Panc1 (cell line): ENCODE measurements around the gene PRND. TPM values are rescaled to one million over a fixed set of nuclear protein-coding genes. Genes with fewer than 3 reads are reported as not detected.

Experiments used
- ATAC-seq: fragments of 200-7000 bp; cut with Tn5 transposase; 2 replicates; pipeline ENCODE4 v1.9.1; 2020; ENCODE audit warnings: mild to moderate bottlenecking, moderate library complexity
- BruUV-seq: library from RNA; stranded (reverse); fragments of 400-500 nt; replicated peaks from 2 replicates; lab custom pipeline; 2021; lab: Mats Ljungman, UMichigan
- CTCF ChIA-PET: fragments of 300-600 bp; sonication (Branson Sonifier 250); formaldehyde crosslinking; loops from one replicate; lab custom pipeline; 2022; ENCODE audit warnings: antibody characterized with exemption; lab: Charles Lee
- POLR2A ChIA-PET: fragments of 300-600 bp; sonication (Branson Sonifier 250); formaldehyde crosslinking; loops from one replicate; lab custom pipeline; 2022; ENCODE audit warnings: antibody characterized with exemption; lab: Charles Lee
- DNase-seq: peaks from one replicate; pipeline ENCODE4 v3.0.0-alpha.2; 2010; ENCODE audit warnings: low read depth, low spot score
- H3K27ac ChIP-seq: 2 replicates; pipeline ENCODE4 v1.5.1; 2011; ENCODE audit warnings: mild to moderate bottlenecking, low read length, inconsistent platforms
- H3K27me3 ChIP-seq: fragments of 200-500 bp; sonication (Bioruptor generic); 2 replicates; pipeline ENCODE4 v1.6.0; 2014; ENCODE audit warnings: low read length, inconsistent platforms; ENCODE audit not compliant: control insufficient read depth, insufficient read depth
- H3K36me3 ChIP-seq: fragments of 200-500 bp; sonication (Bioruptor generic); 2 replicates; pipeline ENCODE4 v1.5.1; 2014; ENCODE audit warnings: inconsistent platforms, mild to moderate bottlenecking, low read length, moderate library complexity; ENCODE audit not compliant: control insufficient read depth, insufficient read depth
- H3K4me1 ChIP-seq: 2 replicates; pipeline ENCODE4 v1.5.1; 2011; ENCODE audit warnings: inconsistent platforms, mild to moderate bottlenecking, low read length, moderate library complexity; ENCODE audit not compliant: control insufficient read depth, insufficient read depth
- H3K4me3 ChIP-seq, 2 experiments: 2 replicates each; pipeline ENCODE4 v1.5.1; 2011 to 2012; ENCODE audit warnings: low read depth in 2 of 2, low read length in 2 of 2, mild to moderate bottlenecking in 2 of 2, inconsistent platforms in 1 of 2, moderate library complexity in 1 of 2
- H3K9me3 ChIP-seq: fragments of 200-500 bp; sonication (Bioruptor generic); 2 replicates; pipeline ENCODE4 v1.5.1; 2014; ENCODE audit warnings: low read depth, mild to moderate bottlenecking, inconsistent platforms, low read length, moderate library complexity; ENCODE audit not compliant: control insufficient read depth, insufficient read depth
- CTCF ChIP-seq: fragments of 450-650 bp; IDR thresholded peaks from 2 replicates; pipeline ENCODE4 v1.5.1; 2017; ENCODE audit warnings: mild to moderate bottlenecking
- POLR2AphosphoS5 ChIP-seq: IDR thresholded peaks from 2 replicates; pipeline ENCODE4 v1.6.1; 2012; ENCODE audit warnings: mild to moderate bottlenecking, low read depth, low read length, moderate library complexity
- SIN3A ChIP-seq: IDR thresholded peaks from 2 replicates; pipeline ENCODE4 v1.6.1; 2012; ENCODE audit warnings: low read depth, mild to moderate bottlenecking, low read length, moderate library complexity, borderline replicate concordance; ENCODE audit not compliant: insufficient read depth
- TCF7L2 ChIP-seq: IDR thresholded peaks from 2 replicates; pipeline ENCODE4 v1.6.1; 2011; ENCODE audit warnings: mild to moderate bottlenecking, low read depth, low read length, inconsistent platforms
- in situ Hi-C: cut with HindIII; loops from 2 replicates; pipeline ENCODE4 v1.10.0; 2016; ENCODE audit warnings: low sequenced_read_pairs, low pct_unique_long_range_greater_than_20kb
- intact Hi-C: fragments of 100-400 bp; cut with micrococcal nuclease; formaldehyde crosslinking; loops from one replicate; pipeline ENCODE4 v1.10.0; 2022; ENCODE audit not compliant: unreplicated experiment
- total RNA-seq: library from RNA; stranded (reverse); gene quantifications from one replicate; pipeline ENCODE4 v1.2.1, GENCODE V29; 2021; ENCODE audit not compliant: unreplicated experiment
- TF ChIP-seq, protein P1 (sequence below), 2 experiments: IDR thresholded peaks; 2 replicates each; pipeline ENCODE4 v1.6.1; 2011 to 2012; ENCODE audit warnings: low read depth in 2 of 2, control low read depth in 1 of 2, low read length in 1 of 2, mild to moderate bottlenecking in 1 of 2, moderate library complexity in 1 of 2; ENCODE audit not compliant: insufficient read depth in 1 of 2

Gene PRND
- total RNA-seq, 1 experiment from 2014 or later, result not detected

GRCh38 chr20:4749326-4749725 is 27.6 kb downstream of the PRND start:
- no peak overlapping the region for H3K4me3 ChIP-seq
- H3K36me3 ChIP-seq, result no peaks in the 10 kb centered on the region
- H3K27ac ChIP-seq, result no peak overlapping the region
- H3K9me3 ChIP-seq, result no peaks in the 10 kb centered on the region
- TF ChIP-seq SIN3A (no peak), POLR2AphosphoS5 (no peak), CTCF (no peak), TCF7L2 (no peak)
- TF ChIP-seq, protein P1, sequence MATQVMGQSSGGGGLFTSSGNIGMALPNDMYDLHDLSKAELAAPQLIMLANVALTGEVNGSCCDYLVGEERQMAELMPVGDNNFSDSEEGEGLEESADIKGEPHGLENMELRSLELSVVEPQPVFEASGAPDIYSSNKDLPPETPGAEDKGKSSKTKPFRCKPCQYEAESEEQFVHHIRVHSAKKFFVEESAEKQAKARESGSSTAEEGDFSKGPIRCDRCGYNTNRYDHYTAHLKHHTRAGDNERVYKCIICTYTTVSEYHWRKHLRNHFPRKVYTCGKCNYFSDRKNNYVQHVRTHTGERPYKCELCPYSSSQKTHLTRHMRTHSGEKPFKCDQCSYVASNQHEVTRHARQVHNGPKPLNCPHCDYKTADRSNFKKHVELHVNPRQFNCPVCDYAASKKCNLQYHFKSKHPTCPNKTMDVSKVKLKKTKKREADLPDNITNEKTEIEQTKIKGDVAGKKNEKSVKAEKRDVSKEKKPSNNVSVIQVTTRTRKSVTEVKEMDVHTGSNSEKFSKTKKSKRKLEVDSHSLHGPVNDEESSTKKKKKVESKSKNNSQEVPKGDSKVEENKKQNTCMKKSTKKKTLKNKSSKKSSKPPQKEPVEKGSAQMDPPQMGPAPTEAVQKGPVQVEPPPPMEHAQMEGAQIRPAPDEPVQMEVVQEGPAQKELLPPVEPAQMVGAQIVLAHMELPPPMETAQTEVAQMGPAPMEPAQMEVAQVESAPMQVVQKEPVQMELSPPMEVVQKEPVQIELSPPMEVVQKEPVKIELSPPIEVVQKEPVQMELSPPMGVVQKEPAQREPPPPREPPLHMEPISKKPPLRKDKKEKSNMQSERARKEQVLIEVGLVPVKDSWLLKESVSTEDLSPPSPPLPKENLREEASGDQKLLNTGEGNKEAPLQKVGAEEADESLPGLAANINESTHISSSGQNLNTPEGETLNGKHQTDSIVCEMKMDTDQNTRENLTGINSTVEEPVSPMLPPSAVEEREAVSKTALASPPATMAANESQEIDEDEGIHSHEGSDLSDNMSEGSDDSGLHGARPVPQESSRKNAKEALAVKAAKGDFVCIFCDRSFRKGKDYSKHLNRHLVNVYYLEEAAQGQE (IDR thresholded peaks at IDR 0.05; ENCODE audit: insufficient read depth in 1 of 2, low read depth in 2 of 2, low read length in 1 of 2), result no peak
- H3K27me3 ChIP-seq, result peaks cover 10% of the 10 kb centered on the region; the same call in 1 of the 2 replicates
- no peaks in the 10 kb centered on the region for H3K4me1 ChIP-seq
- DNase-seq (no peak), ATAC-seq (no peak)
- BruUV-seq, result no TSS peak
- POLR2A ChIA-PET, result no interaction called here
- intact Hi-C loops (no loop called here), in situ Hi-C loops (no loop called here)
- CTCF ChIA-PET, result no interaction called here

GRCh38 chr20:4750381-4750780 is 28.7 kb downstream of the PRND start:
- ATAC-seq (no peak), DNase-seq (no peak)
- no peaks in the 10 kb centered on the region for H3K4me1 ChIP-seq
- peaks cover 10% of the 10 kb centered on the region; the same call in 1 of the 2 replicates for H3K27me3 ChIP-seq
- TF ChIP-seq, protein P1 (IDR thresholded peaks at IDR 0.05; ENCODE audit: insufficient read depth in 1 of 2, low read depth in 2 of 2, low read length in 1 of 2), result no peak
- TF ChIP-seq SIN3A (no peak), POLR2AphosphoS5 (no peak), CTCF (no peak), TCF7L2 (no peak)
- no peak overlapping the region for H3K4me3 ChIP-seq
- BruUV-seq, result no TSS peak
- no peaks in the 10 kb centered on the region for H3K36me3 ChIP-seq
- in situ Hi-C loops (no loop called here), intact Hi-C loops (no loop called here)
- no peaks in the 10 kb centered on the region for H3K9me3 ChIP-seq
- ChIA-PET POLR2A (no interaction called here), CTCF (no interaction called here)
- H3K27ac ChIP-seq, result no peak overlapping the region
